SKM-1 treated with dmso at 0.1 percent for 144 hours (cell line): ENCODE results near the gene CISTR.
A peak's percentile ranks its signal among the peaks of the same experiment; 100 is the strongest.

ENCODE experiments used
- DNase-seq: peaks from one replicate; lab custom pipeline; 2025; ENCODE audit not compliant: unreplicated experiment; lab: John Stamatoyannopoulos, UW

Gene CISTR

DNA sequence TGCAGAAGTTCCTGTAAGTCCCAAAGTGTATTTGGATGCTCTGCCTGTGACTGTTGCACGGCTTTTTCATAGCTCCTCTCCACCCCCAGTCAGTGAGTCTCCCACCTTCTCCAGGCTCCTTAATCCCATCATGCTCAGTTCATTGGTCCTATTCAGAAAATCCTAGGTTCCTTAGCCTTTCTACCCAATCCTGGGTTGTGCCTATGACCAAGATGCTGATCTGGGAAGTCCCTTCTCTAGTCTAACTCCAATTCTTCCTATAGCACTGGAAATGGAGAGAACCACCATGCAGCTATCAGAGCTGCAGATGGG is 7.7 kb downstream of the CISTR start:
- no peak for DNase-seq

DNA sequence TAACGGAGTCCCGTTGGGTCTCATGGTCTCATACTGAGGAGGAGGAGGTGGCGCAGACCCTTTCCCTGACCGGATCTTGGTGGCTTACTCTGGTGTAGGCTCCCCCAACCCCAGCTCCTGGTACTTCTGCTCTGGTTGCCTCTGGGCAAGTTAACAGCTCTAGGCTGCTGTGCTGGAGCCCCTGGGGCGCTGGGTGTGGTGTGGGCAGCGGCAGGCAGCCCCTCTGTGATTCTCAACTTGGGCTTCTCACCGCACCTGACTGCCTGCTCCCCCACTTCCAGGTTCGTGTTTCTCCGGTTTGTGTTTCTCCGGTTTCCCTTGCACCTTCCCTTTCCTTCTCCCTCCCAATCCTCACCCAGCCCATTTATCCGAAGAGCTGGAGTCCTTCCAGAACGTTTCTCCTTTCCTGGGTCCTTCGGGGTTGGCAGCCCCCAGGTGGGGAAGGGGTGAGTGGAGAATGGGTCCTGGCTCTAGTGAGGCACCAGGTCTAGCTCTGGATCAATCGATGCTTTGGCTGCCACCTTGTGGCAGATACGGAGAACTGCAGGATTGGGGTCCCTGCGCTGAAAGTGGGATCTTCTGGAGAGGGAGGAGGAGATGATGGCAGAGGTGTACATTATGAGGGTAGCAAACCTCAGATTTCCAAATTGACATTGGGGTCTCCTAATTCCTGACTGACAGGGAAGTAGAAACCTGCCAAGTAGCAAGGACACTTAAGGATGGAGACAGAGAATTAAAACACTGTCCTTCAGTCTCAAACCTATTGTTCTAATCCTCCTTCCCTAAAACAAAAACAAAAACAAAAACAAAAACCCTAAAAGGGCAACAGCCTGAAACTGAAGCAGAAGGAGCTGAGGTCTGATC is 8.3 kb downstream of the CISTR start:
- DNase-seq, result no peak

DNA sequence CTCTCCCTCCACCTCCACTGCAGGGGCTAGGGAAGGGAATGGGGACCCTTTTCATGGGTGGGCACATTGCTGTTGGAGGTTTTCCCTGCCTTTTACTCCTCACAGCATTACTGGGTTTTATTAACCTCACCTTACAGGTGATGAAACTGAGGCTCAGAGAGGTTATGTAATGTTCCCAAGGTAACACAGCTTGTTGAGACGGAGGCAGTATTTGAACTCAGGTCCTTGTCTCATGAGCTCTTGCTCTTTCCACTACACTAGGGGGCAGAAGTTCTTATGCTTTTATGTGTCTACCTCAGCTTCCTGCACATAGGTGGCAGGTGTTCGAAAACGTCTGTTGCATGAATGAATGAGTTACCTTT is 11.7 kb downstream of the CISTR start:
- no peak for DNase-seq

DNA sequence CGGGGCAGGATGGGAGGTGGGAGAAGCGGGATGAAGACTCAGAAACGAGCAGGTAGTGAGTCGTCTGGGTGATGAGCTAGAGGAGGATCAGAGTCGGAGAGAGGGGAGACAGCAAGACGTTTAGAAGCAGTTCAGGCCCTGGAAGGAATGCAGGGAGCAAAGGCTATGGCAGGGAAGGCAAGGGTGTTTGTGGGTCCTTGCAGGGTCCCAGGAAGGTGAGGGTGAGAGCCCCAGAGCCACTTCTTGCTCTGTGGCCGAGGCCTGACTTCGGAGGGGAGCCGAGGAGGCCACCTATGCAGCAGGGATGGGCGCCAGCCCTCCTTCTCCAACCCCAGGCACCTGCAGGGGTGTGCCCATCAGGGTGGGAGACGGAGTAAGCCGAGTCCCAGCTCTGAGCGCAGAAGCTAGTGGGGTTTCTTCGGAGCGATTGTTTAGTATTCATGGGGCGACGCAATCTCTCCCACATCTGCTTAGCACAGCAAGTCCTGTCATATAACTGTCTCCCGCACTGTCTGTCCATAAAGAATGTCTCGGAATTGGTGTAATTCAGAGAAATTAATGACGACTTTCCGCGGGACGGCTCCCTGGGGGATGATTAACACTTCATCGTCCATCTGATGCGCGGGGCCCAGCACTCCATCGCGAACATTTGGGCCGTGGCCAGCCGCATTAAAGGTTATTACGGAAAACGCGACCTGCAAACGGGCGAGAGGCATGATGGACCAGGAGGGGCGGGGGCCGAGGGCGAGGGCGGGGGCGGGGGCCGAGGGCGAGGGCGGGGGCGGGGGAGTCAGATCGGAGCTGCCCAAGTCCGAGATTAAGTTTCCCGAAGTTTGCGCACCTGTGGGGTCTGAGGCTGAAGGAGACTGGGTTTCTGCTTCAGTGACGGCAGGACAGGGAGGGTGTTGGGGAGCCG is 12.3 kb downstream of the CISTR start:
- DNase-seq, result no peak

DNA sequence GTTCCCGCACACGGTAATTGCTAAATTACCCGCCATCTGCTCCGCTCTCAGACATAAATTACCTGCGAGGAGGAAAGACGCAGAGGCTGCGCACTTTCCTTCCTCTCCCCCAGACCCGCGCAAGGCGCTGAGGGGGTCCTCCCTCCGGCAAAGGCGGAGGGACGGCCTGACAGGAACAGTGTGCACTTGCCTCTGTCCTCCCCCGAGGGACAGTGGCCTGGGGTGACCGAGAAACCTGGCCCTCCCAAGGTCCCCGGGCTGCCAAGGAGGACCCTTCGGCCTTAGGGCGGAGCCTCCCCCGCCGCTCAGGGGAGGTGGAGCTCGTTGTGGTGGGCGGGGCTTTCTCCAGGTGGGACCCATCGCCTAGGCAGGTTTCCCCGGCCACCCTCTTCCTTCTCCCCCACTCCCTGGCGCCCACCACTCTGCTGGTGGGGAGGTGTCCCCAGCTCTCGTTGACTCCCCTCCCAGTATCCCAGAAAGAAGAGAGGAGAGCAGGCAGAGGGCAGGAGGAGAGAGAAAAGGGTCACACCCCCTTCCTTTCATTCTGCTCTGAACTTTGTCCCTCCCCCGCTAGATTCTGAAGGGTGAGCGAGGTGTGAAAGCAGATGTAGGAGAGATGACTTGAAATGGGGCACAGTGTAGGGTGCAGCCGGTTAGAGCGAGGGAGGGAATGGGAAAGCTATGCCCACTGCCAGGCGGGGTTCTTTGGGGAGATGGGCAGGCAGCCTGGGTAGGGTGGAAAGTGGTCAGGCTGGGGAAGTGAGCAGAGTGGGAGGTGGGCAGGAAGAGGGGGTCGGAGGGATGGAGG is 13.2 kb downstream of the CISTR start:
- no peak for DNase-seq

DNA sequence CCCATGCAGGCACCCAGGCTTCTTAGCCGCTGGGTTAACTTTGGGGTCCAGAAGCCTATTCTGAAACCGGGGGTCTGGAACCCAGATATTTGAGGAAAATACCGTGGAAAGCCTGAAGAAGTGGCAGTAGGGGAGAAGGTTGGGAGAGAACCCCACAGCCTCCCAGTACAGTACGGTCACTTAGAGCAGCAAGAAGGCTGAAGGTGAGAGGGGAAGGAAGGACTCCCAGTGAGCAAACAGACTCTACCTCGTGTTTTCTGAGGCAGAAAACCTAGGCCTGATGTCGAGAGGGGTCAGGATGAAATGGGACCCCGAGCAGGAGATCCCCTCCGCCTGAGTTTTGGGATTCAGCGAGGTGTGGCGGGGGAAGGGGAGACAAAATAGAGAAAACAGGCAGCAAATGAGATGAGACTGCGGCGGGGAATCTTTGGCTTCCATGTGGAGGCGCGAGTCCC is 13.8 kb downstream of the CISTR start:
- DNase-seq, result no peak

DNA sequence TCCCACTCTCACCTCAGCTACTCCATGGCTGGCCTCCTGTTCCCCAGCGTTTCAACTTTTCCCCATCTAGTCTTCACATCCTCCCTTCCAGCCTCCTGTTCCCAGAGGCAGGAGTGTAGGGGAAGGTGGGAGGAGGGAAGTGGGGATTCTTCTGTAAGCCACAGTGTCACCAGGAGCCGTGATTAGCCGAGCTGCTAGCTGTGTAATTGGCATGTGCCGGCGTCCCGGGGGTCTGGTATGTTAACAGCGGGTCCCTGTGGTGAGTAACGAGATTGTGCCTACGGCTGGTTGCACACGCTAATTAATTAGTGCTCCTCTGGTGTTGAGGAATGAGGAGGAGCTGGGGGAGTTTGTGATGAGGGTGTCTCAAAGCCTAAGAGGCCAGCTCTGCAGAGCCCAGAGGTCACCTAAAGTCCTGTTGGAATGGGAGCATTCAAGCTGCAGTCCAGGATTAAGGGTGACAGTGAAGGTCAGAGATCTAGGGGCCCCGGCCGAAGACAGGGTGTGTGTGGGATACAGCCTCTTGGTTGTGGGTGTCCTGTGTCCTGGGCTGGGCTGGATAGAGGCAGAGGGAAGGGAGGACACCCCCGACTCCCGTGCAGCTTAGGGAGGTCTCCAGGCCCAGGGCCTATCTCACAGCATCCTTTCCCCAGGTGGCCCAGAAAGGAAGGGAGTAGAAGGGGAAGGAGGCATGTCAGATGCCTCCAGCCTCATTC is 14.5 kb downstream of the CISTR start:
- DNase-seq, result no peak

DNA sequence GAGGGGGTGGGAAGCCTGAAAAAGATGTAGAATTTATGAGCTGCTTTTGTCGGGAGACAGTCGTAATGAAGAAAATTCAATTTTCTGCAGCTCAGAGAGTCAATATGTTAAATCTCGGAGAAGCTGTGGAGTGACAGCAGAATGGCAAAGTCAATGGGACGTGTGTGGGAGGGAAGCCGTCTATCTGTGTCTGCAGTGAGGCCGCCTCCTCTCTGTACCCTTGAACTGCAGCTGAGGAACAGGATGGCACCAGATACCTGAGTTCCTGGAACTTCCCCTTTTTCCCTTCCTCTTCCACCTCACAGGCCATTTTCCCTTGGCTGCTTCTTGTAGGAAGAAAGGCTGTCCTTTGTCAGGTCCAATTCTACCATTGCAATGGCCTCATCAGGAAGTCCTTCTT is 15.2 kb downstream of the CISTR start:
- DNase-seq, result no peak

DNA sequence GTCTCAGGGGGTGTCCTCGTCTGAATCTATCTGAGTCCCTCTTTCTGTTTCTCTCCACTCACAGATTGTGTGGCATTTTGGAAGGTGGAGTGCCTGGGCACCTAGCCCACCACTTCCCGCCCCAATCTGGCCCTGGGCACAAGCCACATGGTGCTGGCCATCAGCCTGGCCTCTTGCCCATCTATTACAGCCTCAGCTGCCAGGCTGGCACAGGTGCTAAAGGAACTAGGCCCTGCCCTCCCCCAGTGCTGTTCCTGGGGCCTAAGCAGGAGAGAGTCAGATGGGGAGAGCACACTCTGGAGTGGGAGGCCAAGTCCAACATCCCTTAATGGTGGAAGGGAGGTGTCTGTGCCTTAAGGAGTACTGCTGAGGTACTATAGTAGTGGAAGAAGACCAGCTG is 16.2 kb downstream of the CISTR start:
- no peak for DNase-seq

DNA sequence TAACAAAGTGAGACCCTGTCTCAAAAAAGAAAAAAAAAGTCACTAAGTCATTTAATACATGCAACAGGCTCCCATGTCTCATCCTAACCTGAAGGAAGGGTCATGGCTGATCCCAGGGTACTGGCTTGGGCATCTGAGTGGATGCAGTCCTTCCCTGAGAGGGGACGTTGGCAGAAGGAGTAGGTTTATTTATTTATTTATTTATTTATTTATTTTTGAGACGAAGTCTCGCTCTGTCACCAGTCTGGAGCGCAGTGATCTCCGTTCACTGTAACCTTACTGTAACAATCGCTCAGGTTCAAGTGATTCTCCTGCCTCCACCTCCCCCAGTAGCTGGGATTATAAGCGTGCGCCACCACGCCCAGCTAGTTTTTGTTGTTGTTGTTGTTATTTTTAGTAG is 17.4 kb downstream of the CISTR start:
- no peak for DNase-seq

DNA sequence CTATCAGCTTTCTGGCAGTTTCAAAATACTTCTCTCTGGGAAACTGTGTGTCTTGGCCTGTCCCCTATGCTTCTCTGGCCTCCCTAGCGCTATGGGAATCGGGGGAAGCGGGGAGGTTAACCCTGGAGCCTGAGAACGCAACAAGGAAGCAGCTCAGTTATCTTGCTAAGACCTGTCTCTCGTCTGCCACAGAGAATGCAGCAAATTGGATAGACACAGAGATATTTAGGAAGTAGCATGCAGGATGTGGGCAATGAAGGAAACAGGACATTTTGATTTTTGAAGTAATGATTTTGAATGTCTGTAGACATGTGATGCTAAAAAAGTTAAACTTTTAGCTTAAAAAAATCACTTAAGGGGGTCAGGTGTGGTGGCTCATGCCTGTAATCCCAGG is 18.0 kb downstream of the CISTR start:
- DNase-seq, result no peak

DNA sequence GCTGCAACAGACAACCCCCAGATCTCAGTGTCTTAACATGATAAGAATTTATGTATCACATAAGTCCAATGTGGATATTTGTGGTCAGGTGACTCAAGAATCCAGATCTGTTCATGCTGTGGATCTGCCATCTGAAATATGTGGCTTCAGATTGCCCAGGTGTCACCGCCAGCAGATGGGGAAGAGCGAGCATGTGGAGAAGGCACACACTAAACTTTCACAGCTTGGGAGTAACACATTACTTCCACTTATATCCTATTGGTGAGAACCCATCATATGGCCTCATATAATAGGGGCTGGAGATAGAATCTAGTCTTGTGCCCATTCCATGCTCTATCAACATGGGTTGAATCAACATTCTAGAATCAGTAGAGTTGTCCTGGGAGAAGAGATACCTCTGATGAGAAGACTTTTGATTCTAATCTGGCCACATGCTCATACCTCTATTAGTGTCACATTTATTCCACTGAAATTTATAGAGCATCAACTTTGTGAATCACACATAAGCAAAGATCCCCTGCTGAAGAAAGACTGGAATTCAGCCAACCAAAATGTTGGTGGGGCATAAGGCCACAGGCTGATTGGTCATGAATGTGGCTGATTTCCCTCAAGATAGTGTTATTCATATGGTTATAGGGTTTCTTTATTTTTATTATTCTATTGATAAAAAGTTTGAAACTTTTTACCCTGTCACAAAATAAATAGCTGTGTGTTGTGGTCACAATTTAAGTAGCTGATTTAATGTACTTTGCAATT is 18.6 kb downstream of the CISTR start:
- no peak for DNase-seq

DNA sequence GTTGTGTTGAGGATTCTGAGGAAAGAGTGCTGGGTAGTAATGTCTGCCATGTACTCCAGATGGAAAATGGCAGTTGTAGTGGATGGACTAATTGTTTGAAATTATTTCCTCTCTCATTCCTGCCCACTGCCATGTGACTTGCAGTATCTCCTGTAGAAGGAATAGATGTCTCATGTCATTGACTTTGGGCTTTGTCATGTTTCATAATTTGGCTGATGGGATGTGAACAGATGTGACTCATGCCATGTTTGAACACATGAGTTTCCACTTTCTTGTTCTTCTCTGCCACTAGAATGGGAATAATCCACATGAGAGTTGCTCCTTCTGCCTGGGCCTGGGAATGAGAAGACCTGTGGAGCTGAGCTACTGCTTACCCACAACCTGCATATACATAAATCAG is 22.1 kb downstream of the CISTR start:
- DNase-seq, result no peak

DNA sequence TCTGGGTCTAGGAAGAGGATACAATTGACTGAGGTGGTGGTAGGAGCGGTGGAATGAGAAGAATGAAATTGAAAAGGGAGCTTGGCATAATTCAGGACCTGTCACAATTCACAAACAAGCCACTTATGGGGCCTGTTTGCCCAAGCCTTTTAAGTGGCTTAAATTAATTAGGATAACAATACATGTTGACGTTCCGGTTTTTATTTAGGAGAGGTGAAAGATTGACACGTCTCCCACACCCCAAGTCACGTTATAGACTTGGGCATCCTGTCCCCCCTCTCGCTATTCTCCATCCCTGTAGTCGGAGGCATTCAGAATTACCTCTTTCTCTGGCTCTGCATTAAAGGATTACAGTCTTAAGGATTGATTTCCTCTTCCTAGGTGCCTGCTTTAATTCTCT is 23.6 kb downstream of the CISTR start:
- no peak for DNase-seq

DNA sequence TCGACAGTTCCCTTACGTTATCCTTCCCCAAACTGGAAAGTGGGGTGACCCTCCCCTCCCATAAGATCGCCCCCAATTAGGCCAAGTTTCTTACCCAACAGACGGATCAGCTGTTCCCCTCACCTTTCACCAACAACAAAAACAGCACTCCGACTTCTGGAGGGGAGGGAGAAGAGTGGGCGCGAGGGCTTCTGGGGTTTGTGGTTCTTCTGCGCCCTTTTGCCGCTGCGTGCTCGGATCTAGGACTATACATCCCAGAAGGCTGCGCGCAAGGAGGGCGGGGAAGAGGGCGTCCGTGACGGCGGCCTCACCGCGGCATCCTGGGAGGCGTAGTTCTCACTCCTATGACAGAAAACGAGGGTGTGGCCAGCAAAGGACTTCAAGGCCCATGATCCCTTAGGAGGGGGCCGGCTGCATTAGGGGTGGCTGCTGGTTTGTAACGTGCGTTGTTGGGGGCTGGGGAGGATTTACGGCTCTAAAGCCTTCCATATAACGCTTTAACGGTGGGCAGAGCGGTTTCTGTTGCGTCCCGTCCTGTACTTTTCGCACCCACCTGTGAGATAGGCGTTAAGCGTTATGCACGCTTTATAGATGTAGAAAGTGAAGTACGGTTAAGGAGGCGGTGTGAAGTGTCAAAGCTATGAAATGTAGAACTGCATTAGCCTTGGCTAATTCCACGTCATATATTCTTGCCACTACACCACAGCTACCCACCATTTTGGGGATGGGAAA is 24.3 kb downstream of the CISTR start, which contains the start of gene CALCOCO1:
TSS of gene CALCOCO1 (minus strand) at position 143 of the 732 bp plus-strand sequence. CDS start 2,210 bp downstream, outside the sequence.
- peak; percentile 92 for DNase-seq

DNA sequence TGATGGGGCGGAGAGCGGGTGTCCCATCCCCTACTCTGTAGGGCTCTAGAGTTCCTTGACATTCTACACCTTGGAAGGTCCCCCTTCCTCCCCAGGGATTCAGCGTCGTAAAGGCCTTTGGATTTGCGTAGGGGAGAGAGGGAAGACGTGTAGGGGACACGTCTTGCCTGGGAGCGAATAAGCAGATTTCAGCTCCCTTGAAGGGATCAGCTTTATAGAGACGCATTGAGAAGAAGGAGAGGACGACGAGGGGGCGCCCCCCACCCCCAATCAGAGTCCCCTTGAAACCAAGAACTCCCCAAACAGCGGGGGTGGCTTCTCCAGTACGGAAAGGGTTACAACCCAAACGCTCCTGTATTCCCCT is 24.9 kb downstream of the CISTR start:
- DNase-seq, result no peak

DNA sequence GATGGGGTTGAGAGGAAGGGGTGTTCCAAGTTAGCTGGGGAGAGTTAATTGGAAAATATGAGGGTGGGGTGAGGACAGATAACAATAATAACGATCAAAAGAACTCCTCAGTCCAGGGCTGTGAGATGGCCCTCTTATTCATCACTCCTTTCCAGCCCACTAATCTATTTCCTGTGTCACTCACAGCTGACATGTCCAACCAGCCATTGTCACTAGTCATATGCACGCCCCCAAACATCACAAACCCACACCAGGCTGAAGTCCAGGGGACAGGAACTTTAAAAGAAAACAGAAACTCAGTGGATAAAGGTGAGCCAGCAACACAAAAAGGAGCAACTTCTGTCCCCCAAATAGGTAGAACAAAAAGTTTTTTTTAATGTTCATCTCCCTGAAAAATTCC is 25.4 kb downstream of the CISTR start:
- no peak for DNase-seq

DNA sequence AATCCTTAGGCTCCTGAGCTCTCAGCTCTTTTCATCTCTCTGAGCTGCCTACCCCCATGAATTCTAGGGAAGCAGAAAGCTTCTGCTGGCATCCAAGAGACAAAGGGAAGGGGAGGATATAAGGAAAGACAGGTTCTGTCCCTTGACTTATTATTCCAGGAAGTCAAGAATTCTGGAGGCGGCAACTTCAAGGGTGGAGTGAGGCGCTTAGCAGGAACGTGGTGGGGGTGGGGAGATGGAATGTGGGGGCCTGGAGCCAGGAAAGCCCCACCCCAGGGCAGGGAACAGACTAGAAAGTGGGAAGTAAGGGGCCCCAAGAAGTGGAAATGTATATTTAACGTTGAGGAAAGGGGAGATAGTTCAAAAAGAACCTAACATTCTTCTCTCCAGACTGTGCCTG is 26.0 kb downstream of the CISTR start:
- no peak for DNase-seq

DNA sequence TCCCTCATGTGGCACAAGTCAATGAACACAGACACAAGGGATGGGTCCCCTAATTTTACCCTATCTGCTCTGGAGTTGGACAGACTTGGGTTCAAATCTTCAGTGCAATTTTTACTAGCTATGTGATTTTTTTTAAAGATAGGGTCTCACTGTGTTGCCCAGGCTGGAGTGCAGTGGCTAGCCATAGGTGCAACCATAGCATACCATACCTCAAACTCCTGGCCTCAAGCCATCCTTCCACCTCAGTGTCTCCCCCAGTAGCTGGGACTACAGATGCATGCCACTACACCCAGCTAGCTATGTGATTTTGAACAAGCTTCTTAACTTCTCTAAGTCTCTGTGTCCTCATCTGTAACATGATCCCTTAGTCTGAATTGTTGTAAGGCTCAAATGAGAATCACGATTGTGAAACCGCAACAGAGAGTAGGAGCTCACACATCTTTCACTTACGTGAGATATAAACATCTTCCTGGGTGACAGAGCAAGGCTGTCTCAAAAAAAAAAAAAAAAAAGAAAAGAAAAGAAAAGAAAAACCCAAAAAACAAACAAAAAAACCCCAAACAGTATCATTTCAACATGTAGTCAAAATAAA is 29.2 kb downstream of the CISTR start:
- DNase-seq, result no peak
